ENCODE measurements around the gene MOSPD2.

The MOSPD2 gene

GRCh38 chrX:14873676-14874049 lies 442 bp downstream of the MOSPD2 start:
- no peak for DNase-seq (ENCODE audit: low read depth)
- TF ChIP-seq CTCF (IDR thresholded peaks at IDR 0.05; ENCODE audit: control insufficient read depth, insufficient read depth, low read depth, low read length, missing control alignments) = no peak
- H3K4me3 ChIP-seq (ENCODE audit: control insufficient read depth, low read depth, low read length) = peak overlapping the region; percentile 86

- no peak overlapping the region for H3K4me3 ChIP-seq (ENCODE audit: control insufficient read depth, low read depth, low read length)
- no peak for DNase-seq (ENCODE audit: low read depth)
- TF ChIP-seq CTCF (IDR thresholded peaks at IDR 0.05; ENCODE audit: control insufficient read depth, insufficient read depth, low read depth, low read length, missing control alignments) = no peak
Measured at GRCh38 chrX:14875624-14876023, 2.4 kb downstream of the MOSPD2 start.

GRCh38 chrX:14883826-14884225 lies 10.6 kb downstream of the MOSPD2 start:
- DNase-seq (ENCODE audit: low read depth) = no peak
- H3K4me3 ChIP-seq (ENCODE audit: control insufficient read depth, low read depth, low read length) = no peak overlapping the region
- no peak for TF ChIP-seq CTCF (IDR thresholded peaks at IDR 0.05; ENCODE audit: control insufficient read depth, insufficient read depth, low read depth, low read length, missing control alignments)

- no peak for TF ChIP-seq CTCF (IDR thresholded peaks at IDR 0.05; ENCODE audit: control insufficient read depth, insufficient read depth, low read depth, low read length, missing control alignments)
- no peak overlapping the region for H3K4me3 ChIP-seq (ENCODE audit: control insufficient read depth, low read depth, low read length)
- DNase-seq (ENCODE audit: low read depth) = no peak
Measured at GRCh38 chrX:14884714-14885113, 11.5 kb downstream of the MOSPD2 start.

GRCh38 chrX:14886252-14886651 lies 13.0 kb downstream of the MOSPD2 start:
- no peak for TF ChIP-seq CTCF (IDR thresholded peaks at IDR 0.05; ENCODE audit: control insufficient read depth, insufficient read depth, low read depth, low read length, missing control alignments)
- no peak for DNase-seq (ENCODE audit: low read depth)

GRCh38 chrX:14896273-14896672 lies 23.1 kb downstream of the MOSPD2 start:
- no peak for DNase-seq (ENCODE audit: low read depth)
- no peak for TF ChIP-seq CTCF (IDR thresholded peaks at IDR 0.05; ENCODE audit: control insufficient read depth, insufficient read depth, low read depth, low read length, missing control alignments)
- no peak overlapping the region for H3K4me3 ChIP-seq (ENCODE audit: control insufficient read depth, low read depth, low read length)

More at GRCh38 chrX:14886252-14886651, 13.0 kb downstream of the MOSPD2 start:
- H3K4me3 ChIP-seq (ENCODE audit: control insufficient read depth, low read depth, low read length) = no peak overlapping the region

- DNase-seq (ENCODE audit: low read depth) = no peak
- no peak for TF ChIP-seq CTCF (IDR thresholded peaks at IDR 0.05; ENCODE audit: control insufficient read depth, insufficient read depth, low read depth, low read length, missing control alignments)
- H3K4me3 ChIP-seq (ENCODE audit: control insufficient read depth, low read depth, low read length) = no peak overlapping the region
Measured at GRCh38 chrX:14897042-14897441, 23.8 kb downstream of the MOSPD2 start.
